Cardiac septum (tissue), 1 donor: Measurements from ENCODE around the gene ELAVL1. TPM values are rescaled to one million over a fixed set of nuclear protein-coding genes. Genes with fewer than 3 reads are reported as not detected.

Experiments
- DNase-seq: peaks from one replicate; pipeline ENCODE4 v3.0.0-alpha.2; 2020; ENCODE audit warnings: low spot score
- intact Hi-C: fragments of 100-400 bp; cut with DNase I; formaldehyde crosslinking; loops from one replicate; pipeline ENCODE4 v1.14.0; 2022
- total RNA-seq: library from RNA; stranded (reverse); fragmentation: NEBNext Ultra II Directional; extraction: Animal tissue kit (Norgen Biotek cat#: 25700); gene quantifications from one replicate; pipeline ENCODE4 v1.2.1, GENCODE V29; 2021
- donor health status: DM: no; HTN: no; CAD: no.

ELAVL1 gene
- total RNA-seq, 1 donor from 2014 or later: 55.2 TPM

DNA sequence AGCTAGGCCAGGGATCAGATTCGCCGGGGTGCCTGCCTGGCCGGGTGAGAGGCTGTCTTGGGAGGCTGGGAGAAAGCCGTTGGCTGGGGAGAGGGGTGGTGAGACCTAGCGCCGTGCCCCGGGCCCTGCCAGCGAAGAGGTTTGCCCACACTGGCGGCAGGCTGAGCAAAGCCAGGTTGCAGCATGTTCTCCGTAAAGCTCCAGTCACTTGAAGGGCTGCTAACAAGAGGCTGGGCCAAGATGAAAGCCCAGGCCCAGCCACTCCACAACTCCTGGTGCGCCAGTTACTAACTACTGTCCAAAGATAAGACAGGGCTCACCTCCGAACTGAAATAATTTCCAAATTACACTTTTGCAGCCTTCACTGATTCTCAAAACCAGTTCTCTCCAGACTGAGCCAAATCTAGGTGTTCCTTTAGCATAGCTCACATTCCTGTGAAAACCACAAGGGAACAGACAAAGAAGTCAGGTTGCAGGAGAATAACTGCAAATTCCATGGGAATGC lies 16.3 kb downstream of the ELAVL1 start:
- intact Hi-C loops: no loop called here
- no peak for DNase-seq

DNA sequence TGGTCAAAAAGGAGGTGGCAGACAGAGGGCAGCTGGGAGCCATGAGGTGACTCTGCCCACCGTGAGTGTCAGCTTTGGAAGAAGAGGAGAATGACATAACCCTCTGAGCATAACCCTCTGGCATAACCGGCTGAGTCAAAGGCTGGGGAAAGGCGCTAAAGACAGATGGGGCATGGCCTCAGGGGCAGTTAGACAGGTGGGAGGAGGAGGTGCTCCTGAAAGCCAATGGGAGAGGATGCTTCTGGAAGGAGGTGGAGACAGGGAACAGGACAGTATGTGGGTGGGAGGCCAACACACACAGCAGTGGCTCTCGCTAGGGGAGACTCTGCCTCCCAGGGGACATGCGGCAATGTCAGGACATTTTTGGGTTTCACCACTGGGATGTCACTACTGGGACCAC lies 17.1 kb downstream of the ELAVL1 start:
- no peak for DNase-seq
- intact Hi-C loops: no loop called here

DNA sequence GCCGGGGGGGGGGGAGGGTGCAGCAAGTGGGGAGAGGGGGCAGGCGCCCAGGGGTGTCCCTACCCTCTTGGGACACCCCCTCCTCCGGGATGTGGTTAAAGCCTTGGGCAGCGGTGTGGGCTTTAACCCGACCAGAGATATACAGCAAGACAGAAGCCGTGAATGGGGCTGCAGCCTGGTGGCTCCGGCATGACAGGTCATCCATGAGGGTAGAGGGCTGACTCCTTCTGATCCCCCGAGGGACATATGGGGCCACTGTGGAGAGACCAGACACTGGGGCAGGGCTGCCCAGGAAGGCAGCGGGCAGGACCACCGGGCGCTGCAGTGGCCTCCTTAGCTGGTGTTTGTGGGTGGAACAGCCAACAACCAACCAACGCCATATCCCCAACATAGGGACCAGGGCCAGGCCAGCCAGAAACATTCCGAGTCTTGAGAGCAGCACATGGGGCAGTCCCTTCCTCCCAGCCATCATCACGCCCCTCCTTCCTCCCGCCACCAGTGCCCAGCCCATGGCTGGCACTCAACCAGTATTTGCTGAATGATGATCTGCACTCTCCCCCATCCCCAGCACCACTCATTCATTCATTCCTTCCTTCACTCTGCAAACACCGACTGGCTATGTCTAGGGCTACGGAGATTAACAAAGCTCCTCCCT lies 18.2 kb downstream of the ELAVL1 start:
- intact Hi-C loops: no loop called here
- no peak for DNase-seq

DNA sequence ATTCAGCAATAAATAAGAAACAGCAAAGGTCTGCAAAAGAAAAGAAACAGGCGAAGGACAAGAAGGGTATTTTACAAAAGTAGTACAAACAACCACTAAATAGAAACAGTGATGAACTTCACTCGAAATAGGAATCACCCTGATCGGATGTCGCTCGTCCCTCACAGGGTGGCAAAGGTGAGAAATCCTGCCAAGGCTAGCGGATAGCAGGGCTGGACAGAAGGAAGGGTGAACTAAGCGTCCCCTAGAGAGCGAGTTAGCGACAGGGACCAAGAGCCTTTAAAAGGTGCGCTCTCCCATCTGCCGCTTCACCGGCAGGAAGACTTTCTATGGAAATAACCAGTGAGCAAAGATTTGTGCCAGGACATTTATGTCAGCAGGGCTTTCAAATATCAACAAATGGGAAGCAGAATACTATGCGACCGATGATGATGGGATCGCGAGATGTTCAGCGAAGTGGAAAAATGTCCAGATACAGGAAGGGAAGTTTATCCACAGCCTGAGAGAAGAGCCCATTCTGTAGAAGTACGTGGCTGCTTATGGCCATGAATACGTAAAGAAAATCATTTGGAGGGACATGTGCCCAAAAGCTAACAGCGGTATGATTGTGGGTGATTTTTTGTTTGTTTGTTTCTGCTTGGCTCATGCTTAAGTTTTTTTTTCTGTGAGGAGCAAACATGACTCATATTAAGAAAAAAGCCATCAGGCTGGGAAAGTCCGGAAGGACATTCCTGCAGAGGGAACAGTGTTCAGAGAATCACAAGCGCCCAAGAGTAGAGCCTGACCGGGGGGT lies 18.9 kb downstream of the ELAVL1 start:
- intact Hi-C loops: no loop called here
- DNase-seq: no peak

DNA sequence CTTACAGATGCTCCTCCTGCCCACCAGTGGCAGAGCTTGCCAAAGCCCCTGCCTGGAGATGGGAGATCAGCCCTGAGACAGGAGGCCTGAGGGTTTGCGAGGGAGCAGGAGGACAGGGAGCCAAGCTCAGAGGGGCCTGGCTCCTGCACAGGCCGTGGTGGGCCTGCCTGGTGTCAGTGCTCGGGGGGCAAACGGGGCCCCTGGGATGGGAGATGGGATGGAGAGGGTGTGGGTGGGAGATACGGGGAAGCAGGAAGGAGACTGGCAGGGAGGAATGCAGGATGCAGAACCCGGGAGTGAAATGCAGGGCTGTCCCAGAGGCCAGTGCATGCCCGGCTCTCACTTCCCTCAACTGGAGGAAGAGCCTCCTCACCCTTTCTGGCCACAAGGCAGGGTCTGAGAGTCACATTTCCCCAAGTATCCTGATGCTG lies 19.9 kb downstream of the ELAVL1 start:
- DNase-seq: no peak
- intact Hi-C loops: no loop called here

DNA sequence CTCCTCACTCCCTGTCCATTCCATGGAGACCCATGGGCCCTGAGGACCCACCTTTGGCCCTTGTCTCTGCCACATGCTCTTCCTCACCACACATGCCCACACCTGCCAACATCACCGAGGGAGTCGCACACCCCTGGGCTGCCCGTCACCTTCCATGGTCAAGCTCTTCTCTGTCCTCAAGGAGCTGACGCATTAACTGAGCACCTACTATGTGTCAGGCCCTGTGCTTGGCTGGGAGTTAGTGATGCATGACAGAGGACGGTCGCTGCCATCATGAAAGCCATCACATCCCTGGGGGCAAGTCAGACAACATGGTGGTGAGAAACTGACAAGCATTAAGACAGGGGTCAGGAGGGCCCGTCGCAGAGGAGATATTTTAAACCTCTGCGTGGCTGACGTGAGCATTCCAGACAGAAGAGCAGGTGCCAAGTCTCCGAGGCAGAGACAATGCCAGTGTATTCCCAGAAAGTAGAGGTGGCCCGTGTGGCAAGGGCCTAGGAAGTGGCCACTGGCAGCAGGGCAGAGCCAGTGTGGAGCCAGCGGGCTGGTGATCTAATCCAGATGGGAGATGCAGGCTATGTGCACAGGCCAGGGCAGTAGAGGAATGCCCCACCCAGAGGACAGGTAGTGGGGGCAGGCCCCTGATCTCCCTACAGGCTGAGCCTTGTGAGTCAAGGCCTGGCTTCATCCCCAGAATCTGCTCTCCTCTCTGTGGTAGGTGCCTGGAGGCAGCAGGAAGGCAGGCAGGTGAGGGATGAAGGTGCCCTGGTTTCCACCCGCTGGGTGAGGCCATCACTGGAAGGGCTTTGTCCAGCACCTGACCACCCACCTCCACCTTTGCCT lies 21.2 kb downstream of the ELAVL1 start:
- intact Hi-C loops: no loop called here
- no peak for DNase-seq

DNA sequence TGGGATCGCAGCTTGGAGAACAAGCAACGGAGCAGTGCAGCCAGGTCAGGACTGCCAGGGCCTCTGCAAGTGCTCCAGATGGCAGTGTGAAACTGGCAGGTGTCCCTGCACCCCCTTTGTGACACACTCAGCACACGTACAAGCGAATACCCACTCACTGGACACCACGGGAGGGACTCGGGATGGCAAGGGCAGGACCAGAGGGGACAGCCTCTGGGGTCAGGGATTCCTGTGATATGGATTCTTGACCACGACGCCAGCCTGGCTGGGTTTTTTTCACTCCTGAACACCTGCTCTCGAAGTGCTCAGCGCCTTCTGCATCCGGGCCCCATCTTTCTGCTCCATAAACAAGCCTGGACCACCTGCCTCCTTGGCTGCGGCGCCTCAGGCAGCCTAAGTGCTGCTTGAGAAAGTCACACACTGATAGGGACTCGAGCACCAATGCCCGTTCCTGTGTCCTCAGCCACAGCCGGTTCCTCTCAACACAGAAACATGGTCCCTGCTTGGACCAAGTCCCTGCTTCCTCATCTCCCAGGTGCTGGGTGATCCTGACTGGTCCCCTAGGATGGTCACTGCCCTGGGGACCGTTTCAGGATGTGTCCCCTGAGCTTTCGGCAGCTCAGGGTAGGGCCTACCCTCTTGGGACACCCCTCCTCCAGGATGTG lies 22.0 kb downstream of the ELAVL1 start:
- intact Hi-C loops: no loop called here
- no peak for DNase-seq

DNA sequence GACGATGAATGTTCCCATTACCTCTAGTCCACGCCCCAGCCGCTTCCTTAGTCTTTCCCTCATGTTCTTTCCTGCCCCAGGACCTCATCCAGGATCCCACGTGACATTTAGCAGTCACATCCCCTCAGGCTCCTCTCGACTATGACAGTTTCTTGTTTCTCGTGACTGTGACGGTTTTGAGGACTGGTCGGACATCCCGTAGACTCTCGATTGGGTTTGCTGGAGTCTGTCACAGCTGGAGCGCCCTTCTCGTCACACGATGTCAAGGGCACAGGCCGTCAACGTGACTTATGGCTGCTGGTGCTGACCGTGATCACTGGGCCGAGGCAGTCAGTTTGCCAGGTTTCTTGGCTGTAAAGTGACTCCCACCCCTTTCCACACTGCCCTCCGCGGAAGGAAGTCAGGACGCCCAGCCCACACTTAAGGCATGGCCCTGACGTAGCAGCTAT lies 22.8 kb downstream of the ELAVL1 start:
- no peak for DNase-seq
- intact Hi-C loops: no loop called here

DNA sequence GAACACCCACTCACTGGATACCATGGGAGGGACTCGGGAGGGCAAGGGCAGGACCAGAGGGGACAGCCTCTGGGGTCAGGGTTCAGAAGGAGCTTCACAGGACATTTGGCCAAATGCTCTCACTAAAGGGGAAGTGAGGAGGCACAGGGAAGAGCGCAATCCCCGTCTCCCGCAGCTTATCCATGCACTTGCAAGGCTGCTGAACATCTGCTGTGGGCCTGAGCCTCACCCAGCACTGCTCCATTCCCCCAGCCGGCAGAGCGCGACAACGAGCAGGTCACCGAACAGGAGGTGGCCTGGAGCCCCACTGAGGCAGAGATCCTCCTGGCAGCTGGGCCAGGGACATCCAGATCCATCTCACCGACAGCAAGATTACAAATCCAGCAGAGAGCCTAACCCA lies 23.3 kb downstream of the ELAVL1 start:
- no peak for DNase-seq
- intact Hi-C loops: no loop called here

DNA sequence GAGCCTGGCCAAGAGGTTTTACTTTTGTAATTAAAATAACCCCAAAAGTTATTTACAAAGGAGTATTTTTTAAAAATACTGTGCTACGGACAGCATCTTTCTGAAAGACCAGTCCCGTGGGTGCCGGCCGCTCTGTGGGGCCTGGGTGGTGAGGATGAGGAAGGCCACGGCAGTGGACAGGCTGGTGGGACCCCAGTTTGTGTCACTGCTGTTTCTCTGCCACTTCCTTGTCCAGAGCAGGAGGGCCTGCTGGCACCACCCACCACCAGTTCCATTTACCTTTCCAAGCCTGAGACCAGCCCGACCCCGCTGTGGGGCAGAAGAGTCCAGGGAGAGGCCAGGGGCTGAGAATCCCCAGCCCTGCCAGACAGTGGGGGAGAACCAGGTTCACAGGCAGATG lies 23.8 kb downstream of the ELAVL1 start:
- DNase-seq: no peak
- intact Hi-C loops: no loop called here

DNA sequence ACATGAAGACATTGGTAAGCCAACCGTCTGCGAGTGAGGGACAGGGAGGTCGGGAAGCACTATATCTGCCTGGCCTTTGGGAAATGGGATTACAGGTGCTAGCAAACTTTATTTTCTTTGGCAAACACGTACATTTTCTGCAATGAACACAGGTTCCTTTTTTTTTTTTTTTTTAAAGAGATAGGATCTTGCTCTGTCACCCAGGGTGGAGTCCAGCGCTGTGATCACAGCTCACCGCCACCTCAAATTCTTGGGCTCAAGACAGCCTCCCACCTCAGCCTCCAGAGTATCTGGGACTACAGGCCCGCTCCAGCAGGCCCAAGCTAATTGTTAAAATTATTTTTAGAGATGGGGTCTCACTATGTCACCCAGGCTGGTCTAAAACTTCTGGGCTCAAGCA lies 24.2 kb downstream of the ELAVL1 start:
- intact Hi-C loops: no loop called here
- no peak for DNase-seq

DNA sequence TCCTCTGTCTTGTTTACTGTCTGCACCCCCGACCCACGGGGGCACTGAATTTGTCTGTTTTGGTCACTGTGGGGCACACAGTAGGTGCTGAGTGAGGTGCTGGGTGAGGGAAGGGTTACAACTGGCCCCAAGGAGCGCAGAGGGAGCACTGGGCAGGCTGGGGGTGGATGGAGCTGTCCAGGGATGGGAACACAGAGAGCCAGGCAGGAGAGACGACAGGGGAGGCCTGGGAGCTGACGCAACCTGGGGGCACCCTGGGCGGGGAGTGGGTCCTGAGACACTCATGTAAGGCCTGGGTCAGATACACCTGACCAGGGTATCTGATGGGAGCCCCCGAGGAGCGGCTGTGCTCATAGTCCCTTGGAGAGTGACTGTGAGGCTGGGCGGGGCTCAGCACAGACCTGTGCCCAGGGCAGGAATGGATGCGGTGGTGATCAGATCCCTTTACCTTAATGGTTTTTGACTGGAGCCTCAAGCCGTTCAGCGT lies 24.8 kb downstream of the ELAVL1 start:
- intact Hi-C loops: no loop called here
- DNase-seq: no peak

DNA sequence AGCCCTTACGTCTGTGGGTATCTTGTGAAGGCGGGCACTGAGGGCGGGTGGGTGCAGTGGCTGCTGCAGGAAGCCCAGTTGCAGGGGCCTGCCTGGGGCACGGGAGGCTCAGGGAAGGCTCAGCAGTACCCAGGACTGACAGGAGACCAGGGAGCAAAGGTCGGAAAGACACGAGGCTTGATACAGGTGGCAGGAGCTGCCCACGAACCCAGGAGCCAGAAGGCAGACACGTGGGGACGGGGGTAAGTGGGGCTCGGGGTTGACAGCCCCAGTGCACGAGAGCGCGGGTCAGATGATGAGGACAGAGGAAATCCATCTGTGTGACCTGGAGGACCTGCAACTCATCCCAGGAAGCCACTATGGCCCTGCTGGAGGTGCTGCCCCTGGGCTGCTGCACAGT lies 25.3 kb downstream of the ELAVL1 start:
- intact Hi-C loops: no loop called here

DNA sequence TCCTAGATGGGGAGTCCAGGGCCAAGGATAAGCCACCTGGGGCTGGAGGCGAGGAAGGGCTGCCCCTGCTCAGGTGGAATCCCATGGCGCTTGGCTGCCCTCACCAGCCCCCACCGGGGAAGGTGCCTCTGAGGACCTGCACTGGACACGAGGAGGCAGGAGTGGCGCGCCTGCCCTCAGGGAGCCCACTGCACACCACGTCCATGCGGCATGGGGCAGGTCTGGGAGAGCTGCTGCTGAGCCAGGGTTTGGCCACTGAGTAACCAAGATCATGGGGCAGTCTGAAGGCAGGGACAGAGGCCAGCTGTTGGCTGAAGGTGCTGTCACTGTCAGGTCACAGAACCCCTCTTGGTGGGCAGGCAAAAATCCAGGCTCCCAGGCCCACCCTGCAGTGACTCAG lies 25.9 kb downstream of the ELAVL1 start:
- DNase-seq: no peak
- intact Hi-C loops: loop anchor here (10.0 kb wide), 1 partner anchor 175 kb away; no protein-coding TSS in a partner anchor

More for the DNA sequence above, 25.3 kb downstream of the ELAVL1 start:
- DNase-seq: no peak

DNA sequence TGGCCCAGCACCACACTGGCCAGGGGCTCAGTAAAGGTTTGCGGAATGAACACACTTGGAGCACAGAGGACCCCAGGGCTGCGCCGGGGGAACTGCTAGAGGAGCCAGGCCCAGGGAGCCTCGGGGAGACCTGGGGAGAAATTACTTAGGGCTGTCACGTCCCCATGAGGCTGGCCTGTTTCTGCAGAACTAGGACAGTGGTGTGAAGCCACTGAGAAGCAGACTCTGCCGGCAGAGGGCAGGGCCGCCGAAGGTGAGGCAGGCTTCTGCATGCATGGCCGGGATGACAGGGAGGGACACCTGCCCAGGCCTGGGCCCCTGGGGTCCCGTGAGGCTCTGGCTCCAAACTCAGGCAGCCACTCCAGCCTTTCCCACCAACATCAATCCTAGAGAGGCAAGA lies 26.4 kb downstream of the ELAVL1 start:
- DNase-seq: no peak
- intact Hi-C loops: loop anchor here (10.0 kb wide), 1 partner anchor 176 kb away; no protein-coding TSS in a partner anchor

DNA sequence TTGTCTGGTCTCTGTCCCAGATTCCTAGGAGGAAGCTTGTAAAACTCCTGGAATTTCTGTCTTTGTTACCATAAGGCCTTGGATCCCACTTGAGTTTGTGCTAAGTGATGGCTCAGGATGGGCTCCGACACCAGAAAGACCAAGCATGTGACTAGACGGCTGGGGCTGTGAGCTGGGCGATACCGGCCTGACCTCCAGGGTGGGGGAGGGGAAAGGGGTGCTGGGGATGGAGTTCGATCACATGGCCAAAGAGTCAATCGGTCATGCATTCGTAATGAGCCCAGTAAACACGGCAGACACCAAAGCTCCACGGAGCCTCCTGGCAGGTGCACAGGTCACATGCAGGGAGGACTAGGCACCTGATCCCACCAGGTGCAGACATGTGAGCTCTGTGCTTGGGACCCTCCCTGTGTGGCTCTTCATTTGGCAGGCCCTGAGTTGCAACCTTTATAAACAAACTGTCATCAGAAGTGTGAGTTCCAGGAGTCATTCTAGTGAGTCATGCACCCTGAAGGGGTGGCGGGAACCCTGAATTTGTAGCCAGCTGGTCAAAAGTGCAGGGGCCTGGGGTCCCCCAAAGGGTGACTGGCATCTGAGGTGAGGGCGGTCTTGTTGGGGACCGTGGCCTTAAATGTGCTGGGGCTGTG lies 27.1 kb downstream of the ELAVL1 start:
- no peak for DNase-seq
- intact Hi-C loops: loop anchor here (10.0 kb wide), 1 partner anchor 176 kb away; no protein-coding TSS in a partner anchor

DNA sequence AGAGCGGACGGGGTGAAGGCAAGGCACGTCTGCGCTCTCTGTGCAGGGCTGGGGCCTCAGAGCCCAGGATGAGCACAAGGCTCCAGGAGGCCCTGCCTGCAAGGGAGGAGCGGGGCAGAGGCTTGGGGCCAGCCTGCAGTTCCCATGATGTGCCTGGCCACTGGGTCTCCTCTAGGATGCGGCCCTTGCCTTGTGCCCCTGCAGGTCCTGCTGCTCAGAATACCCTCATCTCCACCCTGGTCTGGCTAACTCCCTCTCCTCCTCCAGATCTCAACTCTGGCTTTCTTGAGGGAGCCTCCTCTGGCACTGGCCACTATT lies 27.8 kb downstream of the ELAVL1 start:
- intact Hi-C loops: loop anchor here (10.0 kb wide), 1 partner anchor 177 kb away; no protein-coding TSS in a partner anchor
- no peak for DNase-seq

DNA sequence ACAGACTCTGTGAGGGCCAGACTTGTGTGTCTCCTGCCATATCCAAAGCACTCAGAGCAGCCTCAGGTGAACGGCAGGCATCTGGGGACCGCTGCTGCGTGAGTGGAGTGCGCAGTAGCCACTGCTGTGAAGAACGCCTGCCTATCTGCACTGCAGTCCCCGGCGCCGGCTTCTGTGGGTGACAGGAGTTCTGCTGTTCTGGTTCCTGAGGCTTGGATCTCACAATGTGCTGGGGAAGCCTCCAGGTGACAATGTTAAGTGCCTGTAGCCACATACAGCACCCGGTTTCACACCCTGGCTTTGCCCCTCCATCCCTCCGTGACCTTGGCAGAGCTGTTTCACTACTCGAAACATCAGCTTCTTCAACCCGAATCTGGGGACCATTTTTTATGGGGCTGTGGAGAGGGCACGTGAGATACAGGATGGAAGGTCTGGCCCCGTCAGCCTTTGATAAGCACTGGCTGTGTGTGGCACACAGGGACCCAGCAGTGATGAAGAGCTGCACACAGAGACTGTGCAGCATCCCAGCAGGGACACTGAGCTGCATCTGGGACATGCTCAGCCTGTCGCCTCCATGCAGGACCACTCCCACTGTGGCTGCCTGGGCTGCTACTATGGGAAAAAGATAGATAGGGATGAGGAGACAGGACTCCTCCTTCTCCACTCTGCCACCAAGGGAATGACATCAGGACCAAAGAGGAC lies 28.3 kb downstream of the ELAVL1 start:
- no peak for DNase-seq
- intact Hi-C loops: loop anchor here (10.0 kb wide), 1 partner anchor 178 kb away; no protein-coding TSS in a partner anchor
